Transverse colon (tissue), 4 donors: ENCODE data around the gene PRKAR1B. TPM values are rescaled to one million over a fixed set of nuclear protein-coding genes. Genes with fewer than 3 reads are reported as not detected.

Experiments
- DNase-seq: peaks from one replicate; pipeline ENCODE4 v3.0.0-alpha.2; 2019
- H3K27ac ChIP-seq, 4 donors: fragments of 200-600 bp; sonication (generic); 2 replicates each; pipeline ENCODE4 v1.5.1; 2016 to 2018; ENCODE audit warnings: inconsistent platforms in 4 of 4
- H3K27me3 ChIP-seq: fragments of 200-600 bp; sonication (generic); 2 replicates; pipeline ENCODE4 v1.5.1; 2017; ENCODE audit warnings: inconsistent platforms
- H3K36me3 ChIP-seq, 4 donors: fragments of 200-600 bp; sonication (generic); 2 replicates each; pipeline ENCODE4 v1.5.1; 2017 to 2019; ENCODE audit warnings: inconsistent platforms in 4 of 4
- H3K4me1 ChIP-seq, 4 donors: fragments of 200-600 bp; sonication (generic); 2 replicates each; pipeline ENCODE4 v1.5.1; 2017 to 2020; ENCODE audit warnings: inconsistent platforms in 4 of 4
- H3K4me3 ChIP-seq, 4 donors: fragments of 200-600 bp; sonication (generic); 1 replicate in 1 of 4; 2 replicates in 3 of 4; pipeline versions ENCODE4 v1.5.1 to v1.6.1; 2017 to 2019; ENCODE audit warnings: inconsistent platforms in 4 of 4
- H3K9me3 ChIP-seq, 2 donors: fragments of 200-600 bp; sonication (generic); 2 replicates each; pipeline ENCODE4 v1.5.1; 2017 to 2019; ENCODE audit warnings: inconsistent platforms in 2 of 2
- EP300 ChIP-seq: sonication (generic); formaldehyde crosslinking; IDR thresholded peaks from one replicate; pipeline ENCODE4 v1.6.1; 2017; ENCODE audit warnings: antibody characterized with exemption, low read depth
- POLR2A ChIP-seq: fragments of 450-650 bp; IDR thresholded peaks from one replicate; pipeline ENCODE4 v1.6.1; 2016; ENCODE audit warnings: antibody characterized with exemption, mild to moderate bottlenecking, moderate library complexity
- POLR2AphosphoS5 ChIP-seq, 3 donors: sonication (generic); formaldehyde crosslinking; IDR thresholded peaks; one replicate each; pipeline ENCODE4 v1.6.1; 2016; ENCODE audit warnings: antibody characterized with exemption in 3 of 3
- WGBS, 2 donors: methylation state at CpG; one replicate each; pipeline ENCODE4 v1.1.5; 2018; ENCODE audit warnings: low coverage in 1 of 2; 5-methylcytosine and 5-hydroxymethylcytosine counted together
- in situ Hi-C, 4 donors: fragments of 200-750 bp; cut with MboI; loops; one replicate each; pipeline versions ENCODE4 v1.15.0 to v1.15.1; 2017; ENCODE audit warnings: low sequenced_read_pairs in 3 of 4, low pct_ligation_motif_present in 1 of 4, low pct_unique_long_range_greater_than_20kb in 1 of 4
- intact Hi-C: fragments of 100-400 bp; cut with DNase I; formaldehyde crosslinking; loops from one replicate; pipeline ENCODE4 v1.15.1; 2023; ENCODE audit warnings: low total_unique reads
- total RNA-seq, 4 donors: library from RNA; depleted of rRNA; stranded (reverse); fragments of >200 nt; gene quantifications; one replicate each; pipeline ENCODE4 v1.1.0, GENCODE V29; 2016
- TF ChIP-seq, protein P1 (sequence below), 5 experiments: fragments of 200-600 bp in 3 of 5; fragments of 450-650 bp in 2 of 5; sonication (generic) in 3 of 5; IDR thresholded peaks; 1 replicate in 2 of 5; 2 replicates in 3 of 5; pipeline ENCODE4 v1.5.1; 2016 to 2017; ENCODE audit warnings: antibody characterized with exemption in 5 of 5, inconsistent platforms in 3 of 5, mild to moderate bottlenecking in 2 of 5, moderate library complexity in 1 of 5

PRKAR1B gene
- total RNA-seq, 4 donors from 2014 or later = 15.7 to 53.9 (median 16.9) TPM

DNA sequence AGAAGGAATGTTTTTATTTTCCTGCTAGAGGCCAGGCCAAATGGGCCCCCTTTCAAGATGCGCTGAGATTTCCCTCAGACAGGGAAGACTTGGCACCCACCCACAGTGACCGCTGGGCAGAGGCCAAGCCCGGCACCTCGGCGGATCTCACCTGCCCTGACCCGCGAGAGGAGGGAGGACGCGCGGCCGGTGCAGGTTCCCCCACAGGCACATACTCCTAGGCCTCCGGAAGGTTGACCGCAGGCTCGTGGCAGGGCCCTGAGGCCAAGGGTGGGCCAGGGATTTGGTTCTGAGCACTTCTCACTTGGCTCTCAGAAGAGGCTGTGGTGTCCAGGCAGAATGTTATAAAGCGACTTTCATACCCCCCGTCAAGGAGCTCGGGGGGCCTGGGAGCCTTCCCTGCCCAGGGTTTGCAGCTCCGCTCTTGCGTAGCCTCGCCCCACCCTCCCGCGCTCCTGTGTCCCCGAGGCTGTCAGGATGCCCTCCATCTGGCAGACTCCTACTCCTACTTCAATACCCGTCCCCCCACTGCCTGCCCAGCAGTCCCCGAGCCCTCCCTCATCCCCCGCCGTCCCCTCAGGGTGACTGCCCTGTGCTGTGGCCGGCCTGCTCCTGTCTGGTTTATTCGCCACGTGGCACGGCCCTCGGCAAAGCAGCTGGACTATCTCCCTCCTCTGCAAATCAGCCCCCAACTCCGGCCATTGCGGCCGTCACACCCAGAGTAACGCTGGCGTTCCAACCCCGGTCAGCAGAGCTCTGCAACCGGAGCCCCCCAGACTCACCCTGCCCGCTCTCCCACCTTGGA lies 156.9 kb downstream of the PRKAR1B start:
- TF ChIP-seq POLR2AphosphoS5 (IDR thresholded peaks at IDR 0.05) = no peak
- no peak for TF ChIP-seq EP300
- no peak for TF ChIP-seq POLR2A
- TF ChIP-seq, protein P1, sequence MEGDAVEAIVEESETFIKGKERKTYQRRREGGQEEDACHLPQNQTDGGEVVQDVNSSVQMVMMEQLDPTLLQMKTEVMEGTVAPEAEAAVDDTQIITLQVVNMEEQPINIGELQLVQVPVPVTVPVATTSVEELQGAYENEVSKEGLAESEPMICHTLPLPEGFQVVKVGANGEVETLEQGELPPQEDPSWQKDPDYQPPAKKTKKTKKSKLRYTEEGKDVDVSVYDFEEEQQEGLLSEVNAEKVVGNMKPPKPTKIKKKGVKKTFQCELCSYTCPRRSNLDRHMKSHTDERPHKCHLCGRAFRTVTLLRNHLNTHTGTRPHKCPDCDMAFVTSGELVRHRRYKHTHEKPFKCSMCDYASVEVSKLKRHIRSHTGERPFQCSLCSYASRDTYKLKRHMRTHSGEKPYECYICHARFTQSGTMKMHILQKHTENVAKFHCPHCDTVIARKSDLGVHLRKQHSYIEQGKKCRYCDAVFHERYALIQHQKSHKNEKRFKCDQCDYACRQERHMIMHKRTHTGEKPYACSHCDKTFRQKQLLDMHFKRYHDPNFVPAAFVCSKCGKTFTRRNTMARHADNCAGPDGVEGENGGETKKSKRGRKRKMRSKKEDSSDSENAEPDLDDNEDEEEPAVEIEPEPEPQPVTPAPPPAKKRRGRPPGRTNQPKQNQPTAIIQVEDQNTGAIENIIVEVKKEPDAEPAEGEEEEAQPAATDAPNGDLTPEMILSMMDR (IDR thresholded peaks at IDR 0.05) = no peak
- in situ Hi-C loops = no loop called here
- no peak for DNase-seq
- WGBS, 2 donors = 93 to 100% methylated on average over 1 to 40 of the region's 40 CpGs
- H3K27me3 ChIP-seq = no peaks in the 10 kb centered on the region
- peaks cover 0 to 13% (median 5%) of the 10 kb centered on the region in 4 donors for H3K4me1 ChIP-seq
- H3K27ac ChIP-seq = no peak overlapping the region
- no peaks in the 10 kb centered on the region for H3K9me3 ChIP-seq
- intact Hi-C loops = no loop called here
- H3K4me3 ChIP-seq = no peak overlapping the region
- H3K36me3 ChIP-seq = no peaks in the 10 kb centered on the region

DNA sequence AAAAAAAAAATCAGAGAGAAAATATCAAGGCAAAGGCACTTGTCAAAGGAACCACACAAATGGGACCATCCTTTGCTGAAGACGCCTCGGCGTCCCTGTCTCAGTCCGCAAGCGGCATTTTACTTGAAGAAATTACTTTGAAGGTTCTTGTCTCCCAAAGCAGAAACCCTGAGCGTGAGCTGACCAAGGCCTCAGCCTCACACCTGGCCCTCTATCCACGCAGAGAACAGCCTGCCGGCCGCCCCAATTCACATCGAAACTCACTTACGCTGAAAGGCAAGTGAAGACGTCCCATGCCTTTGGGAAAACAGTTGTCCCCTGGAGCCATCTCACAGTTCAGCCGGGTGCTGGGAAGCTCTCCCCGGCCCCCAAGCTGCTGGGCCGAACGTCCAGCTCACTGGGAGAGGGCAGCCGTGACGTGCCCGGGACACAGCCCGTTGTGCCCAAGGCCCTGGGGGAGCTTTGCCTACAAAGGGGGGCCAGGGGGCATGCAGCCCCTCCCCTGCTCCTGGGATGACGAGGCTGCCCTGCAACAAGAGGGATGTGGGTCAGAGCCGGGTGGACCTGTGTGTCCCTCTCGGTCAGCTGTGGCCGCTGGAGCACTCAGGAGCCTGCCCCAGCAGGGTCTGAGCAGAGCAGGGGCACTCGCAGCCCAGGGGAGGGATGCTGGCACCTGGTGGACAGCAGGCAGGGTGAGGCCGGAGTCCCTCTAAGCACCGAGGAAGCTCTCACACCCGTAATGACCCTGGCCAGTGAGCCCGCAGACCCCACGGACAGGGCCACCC lies 157.8 kb downstream of the PRKAR1B start:
- DNase-seq = no peak
- Histone ChIP-seq H3K27ac (no peak overlapping the region), H3K9me3 (no peaks in the 10 kb centered on the region), H3K27me3 (no peaks in the 10 kb centered on the region), H3K4me3 (no peak overlapping the region), H3K4me1 (peaks cover 0 to 3% (median 1%) of the 10 kb centered on the region in 4 donors), H3K36me3 (no peaks in the 10 kb centered on the region)
- intact Hi-C loops (no loop called here), in situ Hi-C loops (no loop called here)
- TF ChIP-seq POLR2A (no peak), POLR2AphosphoS5 (IDR thresholded peaks at IDR 0.05) (no peak), EP300 (no peak)
- TF ChIP-seq, protein P1 (IDR thresholded peaks at IDR 0.05) = no peak
- WGBS, 2 donors = 91% methylated on average over 11 to 23 of the region's 30 CpGs

DNA sequence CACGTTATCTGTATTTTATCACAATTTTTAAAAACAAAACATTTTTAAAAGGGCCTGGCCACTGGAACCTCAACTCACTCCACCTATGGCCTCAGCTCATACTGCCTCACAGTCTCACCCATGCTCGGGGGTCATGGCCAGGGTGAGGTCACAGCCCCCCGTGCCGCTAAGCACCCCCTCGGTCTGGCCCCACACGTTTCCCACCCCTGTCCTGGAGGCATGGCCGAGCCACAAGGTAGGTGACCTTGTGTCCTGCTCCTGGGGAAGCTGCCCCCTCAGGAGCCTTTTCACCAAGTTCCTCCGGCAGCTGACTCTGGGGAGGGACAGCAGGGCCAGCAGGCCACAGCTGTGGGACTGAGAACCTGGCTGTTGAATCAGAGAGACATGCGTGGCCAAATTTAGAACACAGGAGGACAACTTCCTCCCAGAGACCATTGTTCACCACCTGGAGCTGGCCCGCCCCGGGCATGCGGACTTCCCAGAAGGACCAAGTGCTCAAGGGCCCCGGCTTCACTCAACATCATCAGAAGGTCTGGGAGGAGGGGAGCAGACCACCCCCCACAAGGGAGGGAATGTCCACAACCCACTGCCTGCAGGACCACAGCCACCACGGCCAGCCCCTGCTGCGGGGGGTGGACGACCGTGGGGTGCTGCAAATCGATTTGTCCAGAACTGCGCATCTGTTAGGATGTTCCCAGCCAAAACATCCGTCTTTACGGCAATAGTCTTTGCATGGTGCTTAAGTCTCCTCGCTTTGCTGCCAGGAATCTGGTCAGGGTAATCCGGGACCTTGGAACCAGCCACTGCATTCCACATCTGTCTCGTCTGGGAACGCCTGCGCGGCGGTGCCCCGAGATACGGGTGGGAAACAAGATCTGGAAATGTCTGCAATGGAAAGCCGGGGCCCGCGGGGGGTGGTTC lies 158.8 kb downstream of the PRKAR1B start:
- in situ Hi-C loops = no loop called here
- H3K27ac ChIP-seq = peak overlapping the region in 1 of 4 donors; percentile 34

More for the DNA sequence above, 158.8 kb downstream of the PRKAR1B start:
- Histone ChIP-seq H3K9me3 (no peaks in the 10 kb centered on the region), H3K4me3 (no peak overlapping the region), H3K27me3 (no peaks in the 10 kb centered on the region), H3K4me1 (no peaks in the 10 kb centered on the region), H3K36me3 (no peaks in the 10 kb centered on the region)
- DNase-seq = no peak
- 82% methylated on average over 10 to 33 of the region's 33 CpGs for WGBS, 2 donors
- TF ChIP-seq EP300 = no peak
- TF ChIP-seq, protein P1 (IDR thresholded peaks at IDR 0.05) = no peak
- no peak for TF ChIP-seq POLR2A
- TF ChIP-seq POLR2AphosphoS5 (IDR thresholded peaks at IDR 0.05) = no peak
- intact Hi-C loops = no loop called here
